Hindlimb muscle (tissue), 1 donor: ENCODE measurements around the gene NUDT16L1. TPM values are rescaled to one million over a fixed set of nuclear protein-coding genes. Genes with fewer than 3 reads are reported as not detected.
"Not testable (repeated sequence)": the region's sequence is repeated elsewhere in the genome, so short reads cannot be mapped to it uniquely, and the experiment has no call there.

Source experiments
- DNase-seq: peaks from one replicate; pipeline ENCODE4 v3.0.0-alpha.2; 2013
- polyA plus RNA-seq: library from polyadenylated mRNA; unstranded; fragments of 120-200 nt; gene quantifications from one replicate; pipeline ENCODE4 v1.2.1, GENCODE V29; 2013; ENCODE audit not compliant: insufficient read length

The NUDT16L1 gene
- polyA plus RNA-seq, 1 donor, result 29.2 TPM

GRCh38 chr16:4724661-4725270, 31.4 kb downstream of the NUDT16L1 start:
- no peak for DNase-seq

GRCh38 chr16:4726616-4727015, 33.3 kb downstream of the NUDT16L1 start:
- no peak for DNase-seq

GRCh38 chr16:4728676-4729075, 35.3 kb downstream of the NUDT16L1 start:
- DNase-seq, result no peak

- no peak for DNase-seq
Observed at GRCh38 chr16:4729876-4730275, 36.5 kb downstream of the NUDT16L1 start.

GRCh38 chr16:4733211-4733742, 39.9 kb downstream of the NUDT16L1 start:
- no peak for DNase-seq

- DNase-seq, result no peak
Observed at GRCh38 chr16:4733747-4734062, 40.3 kb downstream of the NUDT16L1 start.

GRCh38 chr16:4734063-4734729, 40.8 kb downstream of the NUDT16L1 start, which contains the start of the genes ANKS3 and DNAAF8:
TSS of gene ANKS3 (minus strand) at chr16:4734271. CDS start at chr16:4730149, 4,122 bp downstream.
TSS of gene DNAAF8 (plus strand) at chr16:4734537. CDS start at chr16:4736515, 1,978 bp downstream.
- DNase-seq, result peak; percentile 94

GRCh38 chr16:4734730-4735535, 41.6 kb downstream of the NUDT16L1 start:
- DNase-seq, result peak; percentile 87

GRCh38 chr16:4736546-4736945, 43.2 kb downstream of the NUDT16L1 start:
- no peak for DNase-seq

GRCh38 chr16:4737545-4737944, 44.2 kb downstream of the NUDT16L1 start:
- no peak for DNase-seq

- not testable (repeated sequence) for DNase-seq
Observed at GRCh38 chr16:4738370-4738769, 45.0 kb downstream of the NUDT16L1 start.

- no peak for DNase-seq
Observed at GRCh38 chr16:4743226-4743878, 50.0 kb downstream of the NUDT16L1 start.

- DNase-seq, result no peak
Observed at GRCh38 chr16:4744555-4745273, 51.4 kb downstream of the NUDT16L1 start.

- no peak for DNase-seq
Observed at GRCh38 chr16:4745274-4745569, 51.9 kb downstream of the NUDT16L1 start.

Other genes with a start within 250 kb of the NUDT16L1 start
- 16.0 TPM for gene NMRAL1, start 218.9 kb upstream of the NUDT16L1 start, polyA plus RNA-seq
- 37.9 TPM for gene HMOX2, start 217.2 kb upstream of the NUDT16L1 start, polyA plus RNA-seq
- 42.8 TPM for gene CDIP1, start 154.8 kb upstream of the NUDT16L1 start, polyA plus RNA-seq
- 1.1 TPM for gene C16orf96, start 137.2 kb upstream of the NUDT16L1 start, polyA plus RNA-seq
- 25.1 TPM for gene UBALD1, start 78.7 kb upstream of the NUDT16L1 start, polyA plus RNA-seq
- 46.0 TPM for gene MGRN1, start 68.7 kb upstream of the NUDT16L1 start, polyA plus RNA-seq
- 16.6 TPM for gene ANKS3, start 40.7 kb downstream of the NUDT16L1 start, polyA plus RNA-seq
- 1.1 TPM for gene DNAAF8, start 41.0 kb downstream of the NUDT16L1 start, polyA plus RNA-seq
- gene ZNF500, start 73.6 kb downstream of the NUDT16L1 start, polyA plus RNA-seq, result 13.9 TPM
- gene SEPTIN12, start 94.8 kb downstream of the NUDT16L1 start, polyA plus RNA-seq, result not detected
- gene SMIM22, start 101.8 kb downstream of the NUDT16L1 start, polyA plus RNA-seq, result not detected
- gene ROGDI, start 109.1 kb downstream of the NUDT16L1 start, polyA plus RNA-seq, result 15.7 TPM
- gene GLYR1, start 153.7 kb downstream of the NUDT16L1 start, polyA plus RNA-seq, result 54.5 TPM
- gene UBN1, start 153.9 kb downstream of the NUDT16L1 start, polyA plus RNA-seq, result 19.0 TPM
- 1.7 TPM for gene PPL, start 243.6 kb downstream of the NUDT16L1 start, polyA plus RNA-seq